HG02798 (cell line): ENCODE data around the gene SCN5A.

ENCODE experiments used
- ATAC-seq: cut with Tn5 transposase; IDR thresholded peaks from one replicate; pipeline ENCODE4 v1.9.1; 2021; ENCODE audit warnings: mild to moderate bottlenecking; ENCODE audit not compliant: unreplicated experiment, poor library complexity

SCN5A gene

GRCh38 chr3:38564631-38565338, 84.7 kb downstream of the SCN5A start:
- ATAC-seq, result no peak

- ATAC-seq, result no peak
Measured at GRCh38 chr3:38563886-38564270, 85.6 kb downstream of the SCN5A start.

GRCh38 chr3:38563070-38563885, 86.2 kb downstream of the SCN5A start:
- no peak for ATAC-seq

- ATAC-seq, result no peak
Measured at GRCh38 chr3:38562467-38562925, 87.0 kb downstream of the SCN5A start.

GRCh38 chr3:38561746-38562466, 87.6 kb downstream of the SCN5A start:
- ATAC-seq, result no peak

GRCh38 chr3:38560996-38561717, 88.3 kb downstream of the SCN5A start:
- no peak for ATAC-seq

- ATAC-seq, result no peak
Measured at GRCh38 chr3:38560284-38560683, 89.2 kb downstream of the SCN5A start.

- no peak for ATAC-seq
Measured at GRCh38 chr3:38558864-38559263, 90.6 kb downstream of the SCN5A start.

GRCh38 chr3:38556640-38557358, 92.7 kb downstream of the SCN5A start:
- ATAC-seq, result no peak

- ATAC-seq, result no peak
Measured at GRCh38 chr3:38555926-38556325, 93.6 kb downstream of the SCN5A start.

- no peak for ATAC-seq
Measured at GRCh38 chr3:38555149-38555840, 94.2 kb downstream of the SCN5A start.

GRCh38 chr3:38554127-38554827, 95.2 kb downstream of the SCN5A start:
- ATAC-seq, result no peak

- no peak for ATAC-seq
Measured at GRCh38 chr3:38553071-38553470, 96.4 kb downstream of the SCN5A start.

- no peak for ATAC-seq
Measured at GRCh38 chr3:38552364-38552763, 97.1 kb downstream of the SCN5A start.

GRCh38 chr3:38551026-38551832, 98.3 kb downstream of the SCN5A start:
- no peak for ATAC-seq

GRCh38 chr3:38549957-38550840, 99.3 kb downstream of the SCN5A start:
- ATAC-seq, result no peak

- no peak for ATAC-seq
Measured at GRCh38 chr3:38549486-38549885, 100.0 kb downstream of the SCN5A start.
